Left renal pelvis (tissue), 4 donors: ENCODE data around the gene ATP11A. TPM values are rescaled to one million over a fixed set of nuclear protein-coding genes. Genes with fewer than 3 reads are reported as not detected.

Experiments
- DNase-seq, 4 donors: peaks; one replicate each; pipeline ENCODE4 v3.0.0-alpha.2; 2013; ENCODE audit warnings: low read depth in 4 of 4, low spot score in 3 of 4
- polyA plus RNA-seq, 4 donors: library from polyadenylated mRNA; unstranded; fragments of 120-200 nt; gene quantifications; one replicate each; pipeline ENCODE4 v1.2.1, GENCODE V29; 2013; ENCODE audit not compliant: insufficient read length in 4 of 4

The ATP11A gene
- polyA plus RNA-seq, 4 donors: 26.6 to 49.9 (median 46.8) TPM

DNA sequence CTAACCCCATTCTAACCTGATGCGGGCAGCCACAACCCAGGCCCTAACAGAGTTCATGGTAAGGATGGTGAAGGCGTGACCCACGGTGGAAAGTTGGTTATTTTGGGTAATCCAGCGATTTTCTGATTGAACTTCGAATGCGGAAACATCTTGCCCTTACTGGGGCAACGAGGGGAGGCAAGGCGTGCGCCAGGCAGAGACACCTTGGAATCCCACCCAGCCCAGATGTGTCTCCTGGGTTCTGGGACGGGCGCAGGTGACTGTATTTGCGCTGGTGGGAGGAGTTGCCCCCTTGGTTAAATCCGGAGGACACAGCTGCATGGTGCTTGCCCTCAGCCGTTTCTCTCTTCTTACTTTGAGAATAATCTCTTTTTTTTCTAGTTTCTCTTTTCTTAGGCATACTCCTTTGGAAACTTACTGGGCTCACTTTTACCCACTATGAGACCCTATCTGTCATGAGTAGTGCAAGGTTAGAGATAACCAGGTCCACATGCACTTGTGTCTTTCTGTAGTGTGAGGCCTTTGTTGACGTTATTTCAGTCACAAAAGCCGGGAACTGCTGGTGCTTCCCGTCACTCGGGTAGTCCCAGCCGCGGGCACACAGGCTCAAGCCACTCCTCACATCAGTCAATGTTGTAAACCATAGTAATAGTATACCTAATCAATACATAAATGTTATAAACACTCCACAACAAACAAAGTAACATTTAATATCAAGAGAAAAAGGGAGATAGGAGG is 81.5 kb downstream of the ATP11A start:
- no peak for DNase-seq

DNA sequence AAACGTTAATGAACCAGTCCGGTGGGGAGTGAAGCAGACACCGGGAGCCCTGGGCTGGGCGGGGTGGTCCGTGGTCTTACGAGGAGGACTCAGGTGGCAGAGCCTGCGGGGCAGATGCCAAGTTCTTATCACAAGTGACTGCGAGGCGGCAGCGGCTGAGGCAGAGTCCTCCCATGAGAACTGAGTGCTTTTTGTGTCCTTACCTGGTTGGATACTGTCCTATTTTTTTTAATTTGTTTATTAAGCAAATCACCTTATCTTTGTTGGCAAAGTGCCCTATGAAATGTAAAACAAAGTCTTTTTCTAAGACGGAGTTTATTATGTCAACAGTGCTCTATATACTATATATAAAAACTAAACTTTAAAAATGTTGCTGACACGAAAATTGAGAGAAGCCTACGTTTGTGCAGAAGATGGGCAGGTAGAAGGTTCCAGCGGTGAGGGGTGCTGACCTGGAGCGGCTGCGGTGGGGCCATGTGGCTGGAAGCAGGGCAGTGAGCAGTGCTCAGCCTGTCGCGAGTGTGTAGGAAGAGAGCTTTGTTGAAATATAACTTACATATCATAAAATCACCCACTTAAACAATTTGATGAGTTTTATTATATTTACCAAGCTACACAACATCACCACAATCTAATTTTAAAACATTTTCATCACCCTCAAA is 82.2 kb downstream of the ATP11A start:
- no peak for DNase-seq

DNA sequence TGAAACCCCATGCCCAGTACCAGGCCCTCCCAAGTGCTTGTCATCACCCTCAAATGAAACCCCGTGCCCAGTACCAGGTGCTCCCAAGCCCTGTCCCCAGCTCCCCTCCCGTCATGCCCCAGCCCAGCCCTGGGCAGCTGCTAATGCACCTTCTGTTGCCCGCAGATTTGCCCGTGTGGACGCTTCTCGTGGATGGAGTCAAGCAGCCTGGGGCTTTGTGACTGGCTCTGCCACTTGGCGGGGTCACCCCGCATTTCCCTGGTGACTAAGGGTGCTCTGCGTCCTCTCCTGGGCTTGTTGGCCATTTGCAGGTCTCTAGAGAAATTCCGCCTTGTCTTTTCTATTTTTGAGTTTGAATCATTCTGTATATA is 82.7 kb downstream of the ATP11A start:
- no peak for DNase-seq

DNA sequence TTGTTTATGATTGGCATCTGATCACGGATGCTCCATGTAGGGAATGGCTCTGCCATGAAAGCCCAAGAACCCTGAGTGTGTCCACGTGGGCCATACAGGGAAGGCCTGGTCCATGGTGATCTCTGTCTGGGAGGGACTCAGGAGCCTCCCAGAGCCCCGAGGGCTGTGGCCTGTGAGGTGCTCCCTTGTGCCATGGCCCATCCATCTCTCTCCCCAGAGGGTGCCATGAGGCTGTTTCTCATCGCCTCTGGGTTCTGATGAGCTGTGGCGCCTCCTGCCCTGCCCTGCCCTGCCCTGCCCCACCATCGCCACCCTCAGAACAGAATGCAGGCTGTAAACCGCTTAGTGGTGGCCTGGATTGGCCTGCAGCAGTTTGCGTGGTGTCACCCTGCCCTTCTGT is 83.1 kb downstream of the ATP11A start:
- DNase-seq: no peak

DNA sequence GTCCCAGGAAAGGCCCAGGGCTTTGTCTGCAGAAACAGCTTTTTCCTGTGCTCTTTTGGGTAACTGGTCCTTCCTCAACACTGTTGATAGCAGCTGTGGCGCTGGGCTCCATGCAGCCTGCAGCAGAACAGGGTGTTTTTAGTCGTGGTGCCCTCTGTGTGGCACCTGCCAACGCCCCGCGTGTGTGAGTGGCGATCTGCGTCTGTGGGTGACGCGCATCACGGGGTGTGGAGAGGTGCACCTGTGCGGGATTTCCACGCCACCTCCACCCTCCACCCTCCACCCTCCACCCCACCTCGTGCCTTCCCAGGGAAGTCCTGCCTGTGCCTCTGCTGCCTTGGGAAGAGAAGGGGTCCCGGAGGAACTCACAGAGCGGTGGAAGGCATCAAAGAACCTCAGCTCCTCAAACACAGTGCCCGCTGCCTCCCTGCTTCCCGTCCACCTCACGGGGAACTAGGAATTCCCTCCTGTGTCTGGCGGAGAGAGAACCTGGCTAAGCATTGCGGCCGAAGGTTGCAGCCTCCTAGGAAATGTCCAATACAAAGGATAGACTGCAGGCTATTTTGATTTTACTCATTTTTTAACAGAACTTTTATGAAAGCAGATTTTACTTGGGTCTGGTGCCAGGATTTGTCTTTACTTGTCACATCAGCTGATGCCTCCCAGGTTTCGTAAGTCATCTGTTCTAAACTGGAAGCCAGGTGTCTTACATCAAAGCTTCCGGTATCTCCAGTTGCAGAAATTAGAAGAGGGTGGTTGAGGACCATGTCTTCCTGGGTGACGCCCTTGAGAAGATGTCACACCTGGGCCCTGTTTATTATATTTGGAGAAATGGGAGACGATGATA is 84.0 kb downstream of the ATP11A start:
- DNase-seq: no peak

GRCh38 chr13:112774448-112774792 is 84.6 kb downstream of the ATP11A start:
- no peak for DNase-seq

GRCh38 chr13:112774829-112775565 is 85.2 kb downstream of the ATP11A start:
- DNase-seq: no peak

- DNase-seq: no peak
Measured at GRCh38 chr13:112775791-112776279, 86.0 kb downstream of the ATP11A start.

GRCh38 chr13:112776354-112776753 is 86.5 kb downstream of the ATP11A start:
- DNase-seq: no peak

GRCh38 chr13:112776971-112777370 is 87.1 kb downstream of the ATP11A start:
- DNase-seq: no peak

DNA sequence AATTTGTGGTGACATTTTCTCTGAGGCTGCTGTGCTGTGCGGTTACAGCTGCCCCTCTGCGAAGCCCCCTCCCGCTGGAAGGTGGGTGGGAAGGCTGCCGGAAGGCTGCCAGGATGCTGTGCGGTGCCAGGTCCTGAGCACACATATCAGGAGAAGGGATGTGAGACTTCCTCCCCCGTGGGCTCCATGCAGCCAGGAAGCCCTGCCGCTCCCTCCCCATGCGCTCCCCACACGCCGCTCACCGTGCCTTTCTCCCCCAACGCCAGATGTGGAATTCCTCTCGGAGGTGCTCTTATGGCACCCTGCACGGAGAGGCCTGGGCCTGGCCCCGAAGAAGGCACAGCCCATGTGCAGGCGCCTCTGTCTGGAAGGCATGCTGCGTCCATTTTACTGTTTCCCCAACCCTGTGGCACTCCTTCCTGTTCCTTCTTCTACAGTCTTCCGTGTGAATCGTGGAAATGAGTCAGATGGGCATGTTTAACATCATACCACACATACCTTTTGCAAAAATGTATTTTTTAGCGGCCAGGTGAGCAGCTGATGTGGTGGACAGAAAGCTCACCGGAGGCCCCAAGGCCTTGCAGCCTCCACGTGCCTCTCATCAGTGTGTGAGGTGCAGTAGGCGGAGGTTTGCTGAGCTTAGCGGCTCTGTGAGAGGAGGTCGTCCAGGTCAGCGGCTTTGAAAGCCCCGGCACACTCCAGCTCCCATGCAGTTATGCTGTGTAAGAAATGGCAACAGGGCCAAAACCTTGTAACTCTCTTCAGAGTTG is 88.0 kb downstream of the ATP11A start:
- DNase-seq: no peak

DNA sequence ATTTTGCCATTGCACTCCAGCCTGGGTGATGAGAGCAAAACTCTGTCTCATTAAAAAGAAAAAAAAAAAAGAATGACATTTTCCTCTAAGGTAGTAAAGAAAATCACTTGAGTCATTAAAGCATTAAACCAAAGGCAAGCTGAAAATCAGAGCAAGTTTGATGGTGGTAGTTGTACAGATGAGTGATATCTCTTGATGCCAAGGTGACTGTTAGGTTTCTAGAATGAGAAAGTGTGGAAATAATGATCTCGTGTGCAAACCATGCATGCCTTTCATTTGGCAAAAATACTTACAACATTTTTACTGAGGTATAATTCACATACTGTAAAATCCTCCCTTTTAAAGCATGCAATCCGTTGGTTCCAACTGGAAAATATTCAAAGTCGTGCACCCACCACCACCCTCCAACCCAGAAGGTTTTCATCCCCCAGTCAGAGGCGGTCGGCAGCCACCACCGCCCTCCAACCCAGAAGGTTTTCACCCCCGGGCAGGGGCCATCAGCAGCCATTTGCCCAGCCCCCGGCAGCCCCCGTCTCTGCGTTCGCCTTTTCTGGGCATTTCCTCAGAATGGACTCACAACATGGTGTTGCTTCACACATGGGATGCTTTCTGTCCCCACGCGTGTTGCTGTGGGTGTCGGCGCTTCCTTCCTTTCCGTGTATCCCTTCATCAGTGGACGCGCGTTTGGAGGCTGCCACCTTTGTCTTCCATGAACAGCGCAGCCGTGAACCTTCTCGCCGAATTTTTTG is 90.2 kb downstream of the ATP11A start:
- no peak for DNase-seq

- DNase-seq: no peak
Measured at GRCh38 chr13:112781287-112781686, 91.4 kb downstream of the ATP11A start.

- no peak for DNase-seq
Measured at GRCh38 chr13:112781881-112782361, 92.1 kb downstream of the ATP11A start.

DNA sequence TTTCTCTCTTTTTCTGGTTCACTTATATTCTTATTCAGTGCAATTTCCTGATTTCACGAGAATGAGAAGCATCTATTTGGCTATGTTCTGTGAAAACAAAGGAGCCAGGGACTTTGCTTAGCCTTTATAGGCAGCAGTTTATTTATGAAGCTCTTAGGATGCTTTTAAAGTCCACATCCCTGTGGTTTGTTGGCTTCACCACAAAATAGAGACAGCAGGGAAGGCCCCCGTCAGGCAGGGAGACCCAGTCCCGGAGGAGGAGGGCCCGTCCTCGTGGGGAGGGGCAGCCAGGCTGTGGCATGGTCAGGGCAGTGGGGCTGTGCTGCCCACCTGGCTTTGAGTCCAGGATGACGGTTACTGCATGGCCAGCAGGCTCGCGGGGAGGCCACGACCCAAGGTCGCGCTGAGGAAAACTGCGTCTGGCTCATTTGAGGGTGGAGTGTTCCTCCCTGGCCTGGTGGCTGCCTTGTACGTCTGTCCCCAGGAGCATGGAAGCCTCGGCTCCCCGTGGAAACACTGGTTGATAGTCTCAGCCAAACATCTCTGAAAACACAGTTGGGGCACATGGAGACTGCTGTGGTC is 92.7 kb downstream of the ATP11A start:
- DNase-seq: no peak

GRCh38 chr13:112783135-112783977 is 93.5 kb downstream of the ATP11A start:
- no peak for DNase-seq

DNA sequence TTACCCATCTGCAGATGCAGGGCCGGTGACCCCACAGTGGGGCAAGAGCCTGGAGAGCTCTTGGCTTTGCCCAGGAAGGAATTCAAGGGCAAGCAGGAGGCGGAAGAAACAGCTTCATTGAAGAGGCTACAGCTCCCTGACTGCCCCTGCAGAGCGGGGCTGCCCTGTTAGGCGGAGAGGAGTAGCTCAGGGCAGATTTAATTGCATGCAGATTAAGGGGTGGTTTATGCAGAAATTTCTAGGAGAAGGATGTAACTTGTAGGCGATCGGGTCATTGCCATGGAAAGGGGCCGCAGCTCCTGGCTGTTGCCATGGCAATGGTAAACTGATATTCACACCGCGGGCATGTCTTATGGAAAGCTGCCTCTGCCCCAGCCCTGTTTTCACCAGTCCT is 94.1 kb downstream of the ATP11A start:
- no peak for DNase-seq
